ENCODE measurements around the gene RAD51C. TPM values are rescaled to one million over a fixed set of nuclear protein-coding genes. Genes with fewer than 3 reads are reported as not detected.
"Not testable (repeated sequence)": the region's sequence is repeated elsewhere in the genome, so short reads cannot be mapped to it uniquely, and the experiment has no call there.

The RAD51C gene
- total RNA-seq, 2 donors from 2014 or later = 57.8 to 65.3 TPM

GRCh38 chr17:58734040-58734439 is 41.6 kb downstream of the RAD51C start:
- no peaks in the 10 kb centered on the region for H3K27me3 Mint-ChIP-seq
- DNase-seq (ENCODE audit: low spot score) = no peak
- H3K9me3 Mint-ChIP-seq = no peaks in the 10 kb centered on the region
- no peaks in the 10 kb centered on the region for H3K4me1 Mint-ChIP-seq (ENCODE audit: low read depth in 2 of 2)
- H3K36me3 Mint-ChIP-seq = peaks cover 6% of the 10 kb centered on the region
- no peak overlapping the region for H3K27ac Mint-ChIP-seq
- ATAC-seq = no peak
- H3K4me3 Mint-ChIP-seq = no peak overlapping the region

GRCh38 chr17:58734811-58735210 is 42.4 kb downstream of the RAD51C start:
- Mint-ChIP-seq H3K9me3 (no peaks in the 10 kb centered on the region), H3K4me1 (ENCODE audit: low read depth in 2 of 2) (no peaks in the 10 kb centered on the region), H3K4me3 (no peak overlapping the region), H3K27ac (no peak overlapping the region), H3K36me3 (peaks cover 6% of the 10 kb centered on the region), H3K27me3 (no peaks in the 10 kb centered on the region)
- no peak for DNase-seq (ENCODE audit: low spot score)
- ATAC-seq = no peak

GRCh38 chr17:58741121-58741625 is 48.8 kb downstream of the RAD51C start:
- Mint-ChIP-seq H3K9me3 (no peaks in the 10 kb centered on the region), H3K4me1 (ENCODE audit: low read depth in 2 of 2) (no peaks in the 10 kb centered on the region), H3K27me3 (no peaks in the 10 kb centered on the region), H3K4me3 (no peak overlapping the region), H3K36me3 (no peaks in the 10 kb centered on the region), H3K27ac (no peak overlapping the region)
- DNase-seq (ENCODE audit: low spot score) = no peak
- no peak for ATAC-seq

- Mint-ChIP-seq H3K27me3 (peaks cover 7 to 8% of the 10 kb centered on the region in 2 donors), H3K9me3 (no peaks in the 10 kb centered on the region), H3K4me3 (no peak overlapping the region), H3K27ac (no peak overlapping the region), H3K36me3 (no peaks in the 10 kb centered on the region), H3K4me1 (ENCODE audit: low read depth in 2 of 2) (no peaks in the 10 kb centered on the region)
- DNase-seq (ENCODE audit: low spot score) (no peak), ATAC-seq (no peak)
Observed at GRCh38 chr17:58747674-58748073, 55.3 kb downstream of the RAD51C start.

GRCh38 chr17:58749627-58750026 is 57.2 kb downstream of the RAD51C start:
- not testable (repeated sequence) for H3K27ac Mint-ChIP-seq; ATAC-seq; DNase-seq (ENCODE audit: low spot score); H3K4me3 Mint-ChIP-seq; H3K4me1 Mint-ChIP-seq (ENCODE audit: low read depth in 2 of 2); H3K36me3 Mint-ChIP-seq; H3K9me3 Mint-ChIP-seq
- peaks cover 16 to 20% of the 10 kb centered on the region in 2 donors for H3K27me3 Mint-ChIP-seq

GRCh38 chr17:58753026-58753425 is 60.6 kb downstream of the RAD51C start:
- Mint-ChIP-seq H3K27ac (no peak overlapping the region), H3K27me3 (peaks cover 26 to 44% of the 10 kb centered on the region in 2 donors), H3K36me3 (peaks cover 7% of the 10 kb centered on the region), H3K4me3 (no peak overlapping the region), H3K9me3 (no peaks in the 10 kb centered on the region), H3K4me1 (ENCODE audit: low read depth in 2 of 2) (peaks cover 8 to 11% of the 10 kb centered on the region in 2 donors)
- ATAC-seq = no peak
- DNase-seq (ENCODE audit: low spot score) = no peak

GRCh38 chr17:58755269-58755576 is 62.8 kb downstream of the RAD51C start:
- Mint-ChIP-seq H3K27ac (no peak overlapping the region), H3K4me1 (ENCODE audit: low read depth in 2 of 2) (peaks cover 8 to 11% of the 10 kb centered on the region in 2 donors), H3K36me3 (peaks cover 7% of the 10 kb centered on the region), H3K27me3 (peaks cover 32 to 61% of the 10 kb centered on the region in 2 donors), H3K4me3 (peak overlapping the region; percentile 79), H3K9me3 (no peaks in the 10 kb centered on the region)
- ATAC-seq (no peak), DNase-seq (ENCODE audit: low spot score) (no peak)

GRCh38 chr17:58755577-58756245 is 63.3 kb downstream of the RAD51C start, which contains the start of gene PPM1E:
Gene PPM1E (plus strand): TSS chr17:58755854.
- H3K27ac Mint-ChIP-seq = no peak within 1 kb of the TSS
- H3K27me3 Mint-ChIP-seq = peaks cover 36 to 66% of the 10 kb centered on the region in 2 donors
- peaks cover 8 to 11% of the 10 kb centered on the region in 2 donors for H3K4me1 Mint-ChIP-seq (ENCODE audit: low read depth in 2 of 2)

GRCh38 chr17:58756246-58757161 is 64.1 kb downstream of the RAD51C start:
- peak overlapping the region; percentile 86 for H3K4me3 Mint-ChIP-seq
- peaks cover 7% of the 10 kb centered on the region for H3K36me3 Mint-ChIP-seq
- DNase-seq (ENCODE audit: low spot score) (no peak), ATAC-seq (peak; percentile 45 to 57)
- peaks cover 8 to 11% of the 10 kb centered on the region in 2 donors for H3K4me1 Mint-ChIP-seq (ENCODE audit: low read depth in 2 of 2)
- H3K9me3 Mint-ChIP-seq = no peaks in the 10 kb centered on the region
- no peak overlapping the region for H3K27ac Mint-ChIP-seq
- peaks cover 40 to 74% of the 10 kb centered on the region in 2 donors for H3K27me3 Mint-ChIP-seq

More at GRCh38 chr17:58755577-58756245, 63.3 kb downstream of the RAD51C start, which contains the start of gene PPM1E:
- Mint-ChIP-seq H3K4me3 (peak within 1 kb of the TSS; percentile 86), H3K9me3 (no peaks in the 10 kb centered on the region), H3K36me3 (peaks cover 7% of the 10 kb centered on the region)
- DNase-seq (ENCODE audit: low spot score) (no peak), ATAC-seq (peak; percentile 83 to 85)

- H3K9me3 Mint-ChIP-seq = no peaks in the 10 kb centered on the region
- no peak for DNase-seq (ENCODE audit: low spot score)
- peaks cover 8 to 11% of the 10 kb centered on the region in 2 donors for H3K4me1 Mint-ChIP-seq (ENCODE audit: low read depth in 2 of 2)
- peak overlapping the region; percentile 86 for H3K4me3 Mint-ChIP-seq
- no peak for ATAC-seq
- H3K27me3 Mint-ChIP-seq = peaks cover 45 to 72% of the 10 kb centered on the region in 2 donors
- no peak overlapping the region for H3K27ac Mint-ChIP-seq
- peaks cover 7% of the 10 kb centered on the region for H3K36me3 Mint-ChIP-seq
Observed at GRCh38 chr17:58757162-58757613, 64.8 kb downstream of the RAD51C start.

GRCh38 chr17:58758890-58759289 is 66.5 kb downstream of the RAD51C start:
- H3K9me3 Mint-ChIP-seq = no peaks in the 10 kb centered on the region
- peaks cover 39 to 59% of the 10 kb centered on the region in 2 donors for H3K27me3 Mint-ChIP-seq
- no peak overlapping the region for H3K4me3 Mint-ChIP-seq
- H3K27ac Mint-ChIP-seq = no peak overlapping the region
- peaks cover 8 to 11% of the 10 kb centered on the region in 2 donors for H3K4me1 Mint-ChIP-seq (ENCODE audit: low read depth in 2 of 2)
- ATAC-seq (no peak), DNase-seq (ENCODE audit: low spot score) (no peak)
- H3K36me3 Mint-ChIP-seq = peaks cover 7% of the 10 kb centered on the region

GRCh38 chr17:58759522-58759921 is 67.1 kb downstream of the RAD51C start:
- Mint-ChIP-seq H3K4me3 (no peak overlapping the region), H3K36me3 (peaks cover 7% of the 10 kb centered on the region)

GRCh38 chr17:58760248-58760647 is 67.8 kb downstream of the RAD51C start:
- Mint-ChIP-seq H3K27me3 (peaks cover 33 to 54% of the 10 kb centered on the region in 2 donors), H3K4me3 (no peak overlapping the region), H3K27ac (no peak overlapping the region), H3K4me1 (ENCODE audit: low read depth in 2 of 2) (peaks cover 6 to 9% of the 10 kb centered on the region in 2 donors), H3K36me3 (peaks cover 7% of the 10 kb centered on the region), H3K9me3 (no peaks in the 10 kb centered on the region)
- ATAC-seq (no peak), DNase-seq (ENCODE audit: low spot score) (no peak)

More at GRCh38 chr17:58759522-58759921, 67.1 kb downstream of the RAD51C start:
- DNase-seq (ENCODE audit: low spot score) (no peak), ATAC-seq (no peak)
- H3K27me3 Mint-ChIP-seq = peaks cover 38 to 58% of the 10 kb centered on the region in 2 donors
- H3K9me3 Mint-ChIP-seq = no peaks in the 10 kb centered on the region
- H3K27ac Mint-ChIP-seq = no peak overlapping the region
- peaks cover 8 to 11% of the 10 kb centered on the region in 2 donors for H3K4me1 Mint-ChIP-seq (ENCODE audit: low read depth in 2 of 2)

GRCh38 chr17:58763263-58763662 is 70.9 kb downstream of the RAD51C start:
- Mint-ChIP-seq H3K27me3 (peaks cover 22 to 32% of the 10 kb centered on the region in 2 donors), H3K4me1 (ENCODE audit: low read depth in 2 of 2) (no peaks in the 10 kb centered on the region)

More at GRCh38 chr17:58763263-58763662, 70.9 kb downstream of the RAD51C start:
- ATAC-seq (no peak), DNase-seq (ENCODE audit: low spot score) (no peak)
- H3K4me3 Mint-ChIP-seq = no peak overlapping the region
- no peaks in the 10 kb centered on the region for H3K9me3 Mint-ChIP-seq
- H3K27ac Mint-ChIP-seq = no peak overlapping the region
- H3K36me3 Mint-ChIP-seq = no peaks in the 10 kb centered on the region

Data from natural killer cell treated with Interleukin-12 subunit alpha and Interleukin-12 subunit beta and Interleukin-15 and Interleukin-18, amount 100 ng/mL, for 72 hours (primary cell).